HG03575 (cell line): ENCODE measurements around the gene CCDC134.
"Not testable (repeated sequence)": the region's sequence is repeated elsewhere in the genome, so short reads cannot be mapped to it uniquely, and the experiment has no call there.

Source experiments
- ATAC-seq: cut with Tn5 transposase; IDR thresholded peaks from one replicate; pipeline ENCODE4 v1.9.1; 2021; ENCODE audit not compliant: unreplicated experiment, insufficient number of reproducible peaks, low FRiP score; ENCODE audit errors: extremely low read depth

CCDC134 gene

GRCh38 chr22:41863472-41863871 is 63.0 kb downstream of the CCDC134 start:
- ATAC-seq, result no peak

DNA sequence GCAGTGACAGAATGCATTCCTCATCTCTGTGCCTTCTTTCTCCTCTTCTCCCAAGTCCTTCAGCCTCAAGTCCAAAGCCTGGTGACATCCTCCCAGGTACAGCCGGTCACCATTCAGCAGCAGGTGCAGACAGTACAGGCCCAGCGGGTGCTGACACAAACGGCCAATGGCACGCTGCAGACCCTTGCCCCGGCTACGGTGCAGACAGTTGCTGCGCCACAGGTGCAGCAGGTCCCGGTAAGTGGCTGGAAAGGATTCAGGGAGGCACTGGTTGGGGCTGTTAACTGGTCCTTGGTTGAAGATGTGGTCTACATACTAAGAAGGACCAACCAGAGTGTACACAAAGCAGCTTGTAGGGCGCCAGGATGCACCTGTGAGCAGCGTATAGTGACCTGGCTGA is 68.1 kb downstream of the CCDC134 start:
- ATAC-seq, result no peak

GRCh38 chr22:41870081-41870480 is 69.6 kb downstream of the CCDC134 start:
- ATAC-seq, result not testable (repeated sequence)

DNA sequence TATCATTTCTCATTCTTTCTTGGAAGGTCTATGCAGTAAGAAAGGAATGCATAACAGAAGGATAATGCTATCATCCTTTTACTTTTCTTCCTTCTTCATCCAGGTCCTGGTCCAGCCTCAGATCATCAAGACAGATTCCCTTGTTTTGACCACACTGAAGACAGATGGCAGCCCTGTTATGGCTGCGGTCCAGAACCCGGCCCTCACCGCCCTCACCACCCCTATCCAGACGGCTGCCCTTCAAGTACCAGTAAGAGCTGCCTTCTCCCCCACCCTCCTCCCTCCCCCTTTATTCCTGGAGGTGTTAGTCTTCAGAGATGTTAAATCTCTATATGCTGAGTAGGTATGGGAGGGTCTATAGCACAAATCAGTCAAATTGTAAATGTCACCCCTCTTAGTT is 70.3 kb downstream of the CCDC134 start:
- ATAC-seq, result no peak

DNA sequence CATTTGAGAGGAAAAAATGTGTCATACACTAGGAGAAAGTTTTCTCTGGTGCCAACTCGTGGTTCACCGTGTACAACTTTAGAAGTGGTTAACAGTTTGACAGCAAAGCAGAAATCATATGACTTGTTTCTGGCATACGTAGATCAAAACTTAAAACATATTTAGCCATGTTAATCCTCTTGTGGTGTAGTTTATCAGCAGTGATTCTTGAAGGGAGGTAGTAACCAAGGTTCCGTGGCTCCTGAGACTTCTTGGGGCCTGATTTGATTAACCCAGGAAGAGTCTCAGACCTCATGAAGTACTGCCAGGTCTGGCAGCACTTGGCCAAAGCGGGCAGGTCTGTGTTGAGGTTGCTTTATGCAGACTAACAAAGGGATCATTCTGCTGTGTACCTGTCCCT is 72.9 kb downstream of the CCDC134 start:
- no peak for ATAC-seq

- ATAC-seq, result no peak
Measured at GRCh38 chr22:41874090-41874489, 73.6 kb downstream of the CCDC134 start.

- no peak for ATAC-seq
Measured at GRCh38 chr22:41875531-41876270, 75.2 kb downstream of the CCDC134 start.
